Upper lobe of right lung (tissue), 1 donor: ENCODE results near the gene ARID1B. TPM values are rescaled to one million over a fixed set of nuclear protein-coding genes. Genes with fewer than 3 reads are reported as not detected.

ENCODE experiments used
- ATAC-seq: fragments of 200-7000 bp; cut with Tn5 transposase; one replicate; pipeline ENCODE4 v1.9.1; 2020; ENCODE audit warnings: mild to moderate bottlenecking, moderate library complexity
- DNase-seq: peaks from one replicate; pipeline ENCODE4 v3.0.0-alpha.2; 2020
- H3K27ac ChIP-seq: fragments of 200-600 bp; one replicate; pipeline ENCODE4 v1.8.0; 2022
- H3K27me3 ChIP-seq: fragments of 200-600 bp; one replicate; pipeline ENCODE4 v1.8.0; 2022; ENCODE audit warnings: mild to moderate bottlenecking
- H3K36me3 ChIP-seq: fragments of 200-600 bp; one replicate; pipeline ENCODE4 v1.8.0; 2022
- H3K4me1 ChIP-seq: fragments of 200-600 bp; one replicate; pipeline ENCODE4 v1.8.0; 2022
- H3K4me3 ChIP-seq: fragments of 200-600 bp; one replicate; pipeline ENCODE4 v1.8.0; 2022; ENCODE audit warnings: mild to moderate bottlenecking
- H3K9me3 ChIP-seq: fragments of 200-600 bp; one replicate; pipeline ENCODE4 v1.8.0; 2022
- CTCF ChIP-seq: fragments of 200-600 bp; IDR thresholded peaks from one replicate; pipeline ENCODE4 v1.8.0; 2022; ENCODE audit warnings: antibody characterized with exemption
- intact Hi-C: fragments of 100-400 bp; cut with DNase I; formaldehyde crosslinking; loops from one replicate; pipeline ENCODE4 v1.11.0; 2022
- total RNA-seq: library from RNA; stranded (reverse); fragmentation: NEBNext Ultra II Directional; extraction: Animal tissue kit (Norgen Biotek cat#: 25700); gene quantifications from one replicate; pipeline ENCODE4 v1.2.1, GENCODE V29; 2021
- donor health status: DM: no; HTN: yes; CAD: no; lungs with severe emphysema.

The ARID1B gene
- total RNA-seq, 1 donor from 2014 or later = 80.4 TPM

- Histone ChIP-seq H3K36me3 (no peaks in the 10 kb centered on the region), H3K9me3 (no peaks in the 10 kb centered on the region), H3K4me3 (no peak overlapping the region), H3K27me3 (no peaks in the 10 kb centered on the region), H3K4me1 (peaks cover 7% of the 10 kb centered on the region), H3K27ac (no peak overlapping the region)
- no peak for ATAC-seq
- TF ChIP-seq CTCF = no peak
- intact Hi-C loops = no loop called here
- DNase-seq = no peak
Observed at GRCh38 chr6:157046776-157047175, 269.6 kb downstream of the ARID1B start.

DNA sequence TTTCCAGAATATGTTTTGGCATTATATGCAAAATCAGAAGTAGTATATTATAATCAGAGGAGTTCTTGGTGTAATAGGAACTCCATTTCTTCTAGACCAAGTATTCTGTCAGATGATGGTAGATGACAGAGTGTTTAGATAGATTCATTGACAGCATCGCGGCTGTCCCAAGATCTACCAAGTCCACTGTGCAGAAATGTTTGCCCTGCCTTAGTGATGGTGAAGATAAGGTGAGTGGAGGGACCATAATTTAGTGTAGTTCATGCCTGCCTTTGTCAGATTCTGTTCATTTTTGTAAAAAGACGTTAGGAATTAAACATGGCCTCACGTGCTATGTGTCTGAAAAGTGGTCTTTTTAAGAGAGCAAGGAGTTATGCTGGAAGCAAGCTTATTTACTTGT lies 270.1 kb downstream of the ARID1B start:
- peaks cover 7% of the 10 kb centered on the region for H3K4me1 ChIP-seq

GRCh38 chr6:157047951-157048350 lies 270.8 kb downstream of the ARID1B start:
- no peaks in the 10 kb centered on the region for H3K9me3 ChIP-seq
- peaks cover 7% of the 10 kb centered on the region for H3K4me1 ChIP-seq
- no peak for TF ChIP-seq CTCF
- no peaks in the 10 kb centered on the region for H3K36me3 ChIP-seq
- no peak for ATAC-seq
- no peak for DNase-seq
- no peaks in the 10 kb centered on the region for H3K27me3 ChIP-seq
- H3K4me3 ChIP-seq = no peak overlapping the region
- intact Hi-C loops = no loop called here
- no peak overlapping the region for H3K27ac ChIP-seq

More for the DNA sequence above, 270.1 kb downstream of the ARID1B start:
- Histone ChIP-seq H3K27me3 (no peaks in the 10 kb centered on the region), H3K27ac (no peak overlapping the region), H3K4me3 (no peak overlapping the region), H3K36me3 (no peaks in the 10 kb centered on the region), H3K9me3 (no peaks in the 10 kb centered on the region)
- DNase-seq (no peak), ATAC-seq (no peak)
- no peak for TF ChIP-seq CTCF
- intact Hi-C loops = no loop called here

- ATAC-seq (peak; percentile 98), DNase-seq (no peak)
- Histone ChIP-seq H3K27me3 (no peaks in the 10 kb centered on the region), H3K27ac (no peak overlapping the region), H3K36me3 (no peaks in the 10 kb centered on the region), H3K4me3 (no peak overlapping the region), H3K4me1 (peaks cover 7% of the 10 kb centered on the region), H3K9me3 (no peaks in the 10 kb centered on the region)
- TF ChIP-seq CTCF = no peak
- intact Hi-C loops = no loop called here
Observed at GRCh38 chr6:157049133-157049532, 272.0 kb downstream of the ARID1B start.

GRCh38 chr6:157050537-157051265 lies 273.5 kb downstream of the ARID1B start:
- no peak overlapping the region for H3K4me3 ChIP-seq

More at GRCh38 chr6:157050537-157051265, 273.5 kb downstream of the ARID1B start:
- Histone ChIP-seq H3K9me3 (no peaks in the 10 kb centered on the region), H3K36me3 (no peaks in the 10 kb centered on the region), H3K4me1 (peaks cover 7% of the 10 kb centered on the region), H3K27ac (no peak overlapping the region), H3K27me3 (no peaks in the 10 kb centered on the region)
- ATAC-seq = no peak
- intact Hi-C loops = no loop called here
- no peak for TF ChIP-seq CTCF
- DNase-seq = no peak
